Activated CD4-positive, alpha-beta T cell treated with anti-CD3 and anti-CD28 coated beads for 36 hours (primary cell): ENCODE data around the gene SLC35F1. TPM values are rescaled to one million over a fixed set of nuclear protein-coding genes. Genes with fewer than 3 reads are reported as not detected.

Source experiments
- ATAC-seq: fragments of 200-7000 bp; cut with Tn5 transposase; one replicate; pipeline ENCODE4 v1.10.0; 2021; ENCODE audit warnings: mild to moderate bottlenecking, moderate library complexity
- CTCF ChIA-PET: fragments of 350-600 bp; sonication (Branson Sonifier 250); formaldehyde crosslinking; loops from one replicate; lab custom pipeline; 2021; ENCODE audit warnings: antibody characterized with exemption; lab: Charles Lee
- POLR2A ChIA-PET: fragments of 350-600 bp; sonication (Branson Sonifier 250); formaldehyde crosslinking; loops from one replicate; lab custom pipeline; 2021; ENCODE audit warnings: antibody characterized with exemption, inconsistent platforms; lab: Charles Lee
- DNase-seq: peaks from one replicate; pipeline ENCODE4 v3.0.0-alpha.2; 2020
- H3K27ac Mint-ChIP-seq: one replicate; pipeline ENCODE4 v1.8.0; 2021; ENCODE audit warnings: mixed read lengths
- H3K27me3 Mint-ChIP-seq: one replicate; pipeline ENCODE4 v1.8.0; 2021; ENCODE audit warnings: mixed read lengths
- H3K36me3 Mint-ChIP-seq: one replicate; pipeline ENCODE4 v1.8.0; 2021; ENCODE audit warnings: low read depth, mixed read lengths
- H3K4me1 Mint-ChIP-seq: one replicate; pipeline ENCODE4 v1.8.0; 2021; ENCODE audit warnings: mixed read lengths
- H3K4me3 Mint-ChIP-seq: one replicate; pipeline ENCODE4 v1.8.0; 2021; ENCODE audit warnings: mild to moderate bottlenecking, moderate library complexity, mixed read lengths
- H3K9me3 Mint-ChIP-seq: one replicate; pipeline ENCODE4 v1.8.0; 2021; ENCODE audit warnings: low read depth, mixed read lengths
- intact Hi-C, 2 experiments: fragments of 100-400 bp; cut with DNase I in 1 of 2; cut with micrococcal nuclease in 1 of 2; formaldehyde crosslinking; loops; one replicate each; pipeline versions ENCODE4 v1.14.2 to v1.15.1; 2022 to 2024; cut with DNase I, micrococcal nuclease
- total RNA-seq, 2 experiments: library from RNA; stranded (reverse); gene quantifications; one replicate each; pipeline ENCODE4 v1.2.3, GENCODE V29; 2021

SLC35F1 gene
- total RNA-seq, 2 experiments from 2014 or later = 0.18 to 0.23 TPM

GRCh38 chr6:118353564-118353963 is 446.5 kb downstream of the SLC35F1 start:
- Mint-ChIP-seq H3K9me3 (no peaks in the 10 kb centered on the region), H3K4me1 (peaks cover 5% of the 10 kb centered on the region), H3K27ac (no peak overlapping the region), H3K4me3 (no peak overlapping the region), H3K36me3 (no peaks in the 10 kb centered on the region), H3K27me3 (no peaks in the 10 kb centered on the region)
- no peak for ATAC-seq
- ChIA-PET POLR2A (interaction anchor here (0.6 kb wide), 1 partner anchor 152 kb away, joined by 4 read pairs; no protein-coding TSS in a partner anchor), CTCF (no interaction called here)
- DNase-seq = no peak
- intact Hi-C loops = no loop called here

GRCh38 chr6:118354641-118355040 is 447.6 kb downstream of the SLC35F1 start:
- CTCF ChIA-PET = no interaction called here
- ATAC-seq = no peak
- intact Hi-C loops = no loop called here

GRCh38 chr6:118356054-118356453 is 449.0 kb downstream of the SLC35F1 start:
- CTCF ChIA-PET = interaction anchor here (0.9 kb wide), 1 partner anchor 11 kb away, joined by 3 read pairs; no protein-coding TSS in a partner anchor
- Mint-ChIP-seq H3K9me3 (no peaks in the 10 kb centered on the region), H3K27me3 (no peaks in the 10 kb centered on the region), H3K4me3 (no peak overlapping the region), H3K4me1 (peaks cover 5% of the 10 kb centered on the region), H3K36me3 (no peaks in the 10 kb centered on the region), H3K27ac (no peak overlapping the region)
- no peak for ATAC-seq
- no peak for DNase-seq
- intact Hi-C loops = no loop called here
- POLR2A ChIA-PET = no interaction called here

More at GRCh38 chr6:118354641-118355040, 447.6 kb downstream of the SLC35F1 start:
- no peak for DNase-seq
- Mint-ChIP-seq H3K27ac (no peak overlapping the region), H3K4me3 (no peak overlapping the region), H3K4me1 (peaks cover 5% of the 10 kb centered on the region), H3K9me3 (no peaks in the 10 kb centered on the region), H3K36me3 (no peaks in the 10 kb centered on the region), H3K27me3 (no peaks in the 10 kb centered on the region)
- POLR2A ChIA-PET = no interaction called here

- no peak overlapping the region for H3K4me3 Mint-ChIP-seq
- ChIA-PET CTCF (no interaction called here), POLR2A (no interaction called here)
- no peaks in the 10 kb centered on the region for H3K9me3 Mint-ChIP-seq
- intact Hi-C loops = no loop called here
- no peaks in the 10 kb centered on the region for H3K36me3 Mint-ChIP-seq
- ATAC-seq (no peak), DNase-seq (no peak)
- peaks cover 5% of the 10 kb centered on the region for H3K4me1 Mint-ChIP-seq
- no peak overlapping the region for H3K27ac Mint-ChIP-seq
- no peaks in the 10 kb centered on the region for H3K27me3 Mint-ChIP-seq
Measured at GRCh38 chr6:118356686-118357085, 449.6 kb downstream of the SLC35F1 start.

Other genes starting within 250 kb of the SLC35F1 start
- 10 to 100 TPM; 34.0 to 38.3 TPM for gene NUS1, start 231.8 kb upstream of the SLC35F1 start, total RNA-seq